HepG2 (cell line): Measurements from ENCODE around the gene ZNF865.

ENCODE experiments used
- DZIP1 ChIP-seq: sonication (generic); formaldehyde crosslinking; IDR thresholded peaks from 2 replicates; pipeline ENCODE4 v1.5.0; 2020; ENCODE audit warnings: mild to moderate bottlenecking, missing genetic modification reagents
- HMGXB4 ChIP-seq, 2 experiments: sonication (generic) in 1 of 2; formaldehyde crosslinking in 1 of 2; IDR thresholded peaks; 2 replicates each; pipeline versions ENCODE4 v1.4.0 to v1.6.1; 2018 to 2020; ENCODE audit warnings: missing genetic modification reagents in 2 of 2, borderline replicate concordance in 1 of 2, low read depth in 1 of 2, mild to moderate bottlenecking in 1 of 2, missing biosample characterization in 1 of 2
- SATB2 ChIP-seq: sonication (generic); formaldehyde crosslinking; IDR thresholded peaks from 2 replicates; pipeline ENCODE4 v1.5.0; 2020; ENCODE audit warnings: missing genetic modification reagents
- ZSCAN29 ChIP-seq: sonication (generic); formaldehyde crosslinking; conservative IDR thresholded peaks from 2 replicates; pipeline ENCODE4 v1.4.0; 2020; ENCODE audit warnings: mild to moderate bottlenecking, missing genetic modification reagents
- ZZZ3 ChIP-seq: sonication (generic); formaldehyde crosslinking; IDR thresholded peaks from 2 replicates; pipeline ENCODE4 v1.4.0; 2020; ENCODE audit warnings: missing genetic modification reagents, mild to moderate bottlenecking, borderline replicate concordance

GRCh38 chr19:55649268-55650125, 44.0 kb downstream of the ZNF865 start:
- TF ChIP-seq HMGXB4 (CRISPR knock-in tag; IDR thresholded peaks at IDR 0.05; ENCODE audit: borderline replicate concordance in 1 of 2, low read depth in 1 of 2), result no peak
- TF ChIP-seq ZSCAN29 (CRISPR knock-in tag), result no peak
- no peak for TF ChIP-seq ZZZ3 (CRISPR knock-in tag)
- no peak for TF ChIP-seq DZIP1 (CRISPR knock-in tag)
- TF ChIP-seq SATB2 (CRISPR knock-in tag), result no peak
